ENCODE results near the gene TTI1. TPM values are rescaled to one million over a fixed set of nuclear protein-coding genes. Genes with fewer than 3 reads are reported as not detected.
A peak's percentile ranks its signal among the peaks of the same experiment; 100 is the strongest.

TTI1 gene
- total and polyA plus RNA-seq, 2 of the 13 experiments (the other 11 are each of a cell fraction or from before 2014, with no cell fraction given), result 22.9 to 39.8 TPM

DNA sequence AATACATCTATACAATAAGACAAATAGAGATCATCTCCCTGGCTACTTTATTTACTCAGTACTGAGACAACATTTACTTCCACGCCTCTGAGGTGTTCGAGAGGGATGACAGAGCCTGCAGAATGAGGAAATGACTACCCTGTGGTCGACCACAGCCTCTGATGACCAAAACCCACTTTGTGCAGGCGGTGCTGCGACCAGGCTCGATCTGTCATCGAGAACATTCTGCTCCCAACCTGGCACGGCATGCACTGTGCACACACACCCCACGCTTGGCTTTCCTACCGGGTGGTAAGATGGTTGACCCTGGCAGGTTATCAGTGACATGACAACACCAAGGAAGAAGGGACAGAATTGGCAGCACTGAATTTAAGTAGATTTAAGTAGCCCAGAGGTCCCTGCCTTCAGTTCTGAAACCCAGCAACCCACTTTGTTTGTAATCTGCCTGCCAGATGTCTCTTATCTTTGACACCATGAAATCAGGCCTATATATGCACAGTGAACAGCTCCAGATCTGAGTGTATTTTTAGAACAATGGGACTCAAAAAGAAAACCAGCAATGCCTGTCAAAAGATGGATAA lies 42.6 kb downstream of the TTI1 start (continued):
- TF ChIP-seq, protein P1, sequence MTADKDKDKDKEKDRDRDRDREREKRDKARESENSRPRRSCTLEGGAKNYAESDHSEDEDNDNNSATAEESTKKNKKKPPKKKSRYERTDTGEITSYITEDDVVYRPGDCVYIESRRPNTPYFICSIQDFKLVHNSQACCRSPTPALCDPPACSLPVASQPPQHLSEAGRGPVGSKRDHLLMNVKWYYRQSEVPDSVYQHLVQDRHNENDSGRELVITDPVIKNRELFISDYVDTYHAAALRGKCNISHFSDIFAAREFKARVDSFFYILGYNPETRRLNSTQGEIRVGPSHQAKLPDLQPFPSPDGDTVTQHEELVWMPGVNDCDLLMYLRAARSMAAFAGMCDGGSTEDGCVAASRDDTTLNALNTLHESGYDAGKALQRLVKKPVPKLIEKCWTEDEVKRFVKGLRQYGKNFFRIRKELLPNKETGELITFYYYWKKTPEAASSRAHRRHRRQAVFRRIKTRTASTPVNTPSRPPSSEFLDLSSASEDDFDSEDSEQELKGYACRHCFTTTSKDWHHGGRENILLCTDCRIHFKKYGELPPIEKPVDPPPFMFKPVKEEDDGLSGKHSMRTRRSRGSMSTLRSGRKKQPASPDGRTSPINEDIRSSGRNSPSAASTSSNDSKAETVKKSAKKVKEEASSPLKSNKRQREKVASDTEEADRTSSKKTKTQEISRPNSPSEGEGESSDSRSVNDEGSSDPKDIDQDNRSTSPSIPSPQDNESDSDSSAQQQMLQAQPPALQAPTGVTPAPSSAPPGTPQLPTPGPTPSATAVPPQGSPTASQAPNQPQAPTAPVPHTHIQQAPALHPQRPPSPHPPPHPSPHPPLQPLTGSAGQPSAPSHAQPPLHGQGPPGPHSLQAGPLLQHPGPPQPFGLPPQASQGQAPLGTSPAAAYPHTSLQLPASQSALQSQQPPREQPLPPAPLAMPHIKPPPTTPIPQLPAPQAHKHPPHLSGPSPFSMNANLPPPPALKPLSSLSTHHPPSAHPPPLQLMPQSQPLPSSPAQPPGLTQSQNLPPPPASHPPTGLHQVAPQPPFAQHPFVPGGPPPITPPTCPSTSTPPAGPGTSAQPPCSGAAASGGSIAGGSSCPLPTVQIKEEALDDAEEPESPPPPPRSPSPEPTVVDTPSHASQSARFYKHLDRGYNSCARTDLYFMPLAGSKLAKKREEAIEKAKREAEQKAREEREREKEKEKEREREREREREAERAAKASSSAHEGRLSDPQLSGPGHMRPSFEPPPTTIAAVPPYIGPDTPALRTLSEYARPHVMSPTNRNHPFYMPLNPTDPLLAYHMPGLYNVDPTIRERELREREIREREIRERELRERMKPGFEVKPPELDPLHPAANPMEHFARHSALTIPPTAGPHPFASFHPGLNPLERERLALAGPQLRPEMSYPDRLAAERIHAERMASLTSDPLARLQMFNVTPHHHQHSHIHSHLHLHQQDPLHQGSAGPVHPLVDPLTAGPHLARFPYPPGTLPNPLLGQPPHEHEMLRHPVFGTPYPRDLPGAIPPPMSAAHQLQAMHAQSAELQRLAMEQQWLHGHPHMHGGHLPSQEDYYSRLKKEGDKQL (CRISPR knock-in tag; IDR thresholded peaks at IDR 0.05; ENCODE audit: low read depth), result peak; percentile 42; the same call in 1 of the 2 replicates
- TF ChIP-seq, protein P2, sequence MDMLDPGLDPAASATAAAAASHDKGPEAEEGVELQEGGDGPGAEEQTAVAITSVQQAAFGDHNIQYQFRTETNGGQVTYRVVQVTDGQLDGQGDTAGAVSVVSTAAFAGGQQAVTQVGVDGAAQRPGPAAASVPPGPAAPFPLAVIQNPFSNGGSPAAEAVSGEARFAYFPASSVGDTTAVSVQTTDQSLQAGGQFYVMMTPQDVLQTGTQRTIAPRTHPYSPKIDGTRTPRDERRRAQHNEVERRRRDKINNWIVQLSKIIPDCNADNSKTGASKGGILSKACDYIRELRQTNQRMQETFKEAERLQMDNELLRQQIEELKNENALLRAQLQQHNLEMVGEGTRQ (IDR thresholded peaks at IDR 0.05; ENCODE audit: low read depth, low read length), result peak; percentile 15; the same call in 1 of the 2 replicates
- TF ChIP-seq, protein P2 (CRISPR knock-in tag; IDR thresholded peaks at IDR 0.05; ENCODE audit: borderline replicate concordance), result no peak
- TF ChIP-seq TBX3 (IDR thresholded peaks at IDR 0.05; ENCODE audit: borderline replicate concordance) (peak; percentile 75; the same call in 1 of the 2 replicates), ELF3 (CRISPR knock-in tag; IDR thresholded peaks at IDR 0.05) (peak; percentile 31; the same call in 1 of the 2 replicates), ZNF850 (CRISPR knock-in tag; conservative IDR thresholded peaks at IDR 0.05) (no peak), BCL6 (CRISPR knock-in tag; IDR thresholded peaks at IDR 0.05) (0 out of 2 replicates have a peak, but pooled peaks have one; percentile 9), ZNF768 (CRISPR knock-in tag; IDR thresholded peaks at IDR 0.05) (peak; percentile 21; the same call in 1 of the 2 replicates), FOSL2 (CRISPR knock-in tag; IDR thresholded peaks at IDR 0.05) (0 out of 2 replicates have a peak, but pooled peaks have one; percentile 23), EP300 (IDR thresholded peaks at IDR 0.05; ENCODE audit: low read depth in 2 of 2, low read length in 2 of 2) (0 out of 4 replicates have a peak, but pooled peaks of 1 of the 2 experiments have one; percentile 21), EP300 (CRISPR knock-in tag; IDR thresholded peaks at IDR 0.05; ENCODE audit: borderline replicate concordance) (no peak)
- TF ChIP-seq, protein P3, sequence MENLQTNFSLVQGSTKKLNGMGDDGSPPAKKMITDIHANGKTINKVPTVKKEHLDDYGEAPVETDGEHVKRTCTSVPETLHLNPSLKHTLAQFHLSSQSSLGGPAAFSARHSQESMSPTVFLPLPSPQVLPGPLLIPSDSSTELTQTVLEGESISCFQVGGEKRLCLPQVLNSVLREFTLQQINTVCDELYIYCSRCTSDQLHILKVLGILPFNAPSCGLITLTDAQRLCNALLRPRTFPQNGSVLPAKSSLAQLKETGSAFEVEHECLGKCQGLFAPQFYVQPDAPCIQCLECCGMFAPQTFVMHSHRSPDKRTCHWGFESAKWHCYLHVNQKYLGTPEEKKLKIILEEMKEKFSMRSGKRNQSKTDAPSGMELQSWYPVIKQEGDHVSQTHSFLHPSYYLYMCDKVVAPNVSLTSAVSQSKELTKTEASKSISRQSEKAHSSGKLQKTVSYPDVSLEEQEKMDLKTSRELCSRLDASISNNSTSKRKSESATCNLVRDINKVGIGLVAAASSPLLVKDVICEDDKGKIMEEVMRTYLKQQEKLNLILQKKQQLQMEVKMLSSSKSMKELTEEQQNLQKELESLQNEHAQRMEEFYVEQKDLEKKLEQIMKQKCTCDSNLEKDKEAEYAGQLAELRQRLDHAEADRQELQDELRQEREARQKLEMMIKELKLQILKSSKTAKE (CRISPR knock-in tag; IDR thresholded peaks at IDR 0.05; ENCODE audit: borderline replicate concordance), result peak; percentile 30; the same call in 1 of the 2 replicates
- TF ChIP-seq, protein P4, sequence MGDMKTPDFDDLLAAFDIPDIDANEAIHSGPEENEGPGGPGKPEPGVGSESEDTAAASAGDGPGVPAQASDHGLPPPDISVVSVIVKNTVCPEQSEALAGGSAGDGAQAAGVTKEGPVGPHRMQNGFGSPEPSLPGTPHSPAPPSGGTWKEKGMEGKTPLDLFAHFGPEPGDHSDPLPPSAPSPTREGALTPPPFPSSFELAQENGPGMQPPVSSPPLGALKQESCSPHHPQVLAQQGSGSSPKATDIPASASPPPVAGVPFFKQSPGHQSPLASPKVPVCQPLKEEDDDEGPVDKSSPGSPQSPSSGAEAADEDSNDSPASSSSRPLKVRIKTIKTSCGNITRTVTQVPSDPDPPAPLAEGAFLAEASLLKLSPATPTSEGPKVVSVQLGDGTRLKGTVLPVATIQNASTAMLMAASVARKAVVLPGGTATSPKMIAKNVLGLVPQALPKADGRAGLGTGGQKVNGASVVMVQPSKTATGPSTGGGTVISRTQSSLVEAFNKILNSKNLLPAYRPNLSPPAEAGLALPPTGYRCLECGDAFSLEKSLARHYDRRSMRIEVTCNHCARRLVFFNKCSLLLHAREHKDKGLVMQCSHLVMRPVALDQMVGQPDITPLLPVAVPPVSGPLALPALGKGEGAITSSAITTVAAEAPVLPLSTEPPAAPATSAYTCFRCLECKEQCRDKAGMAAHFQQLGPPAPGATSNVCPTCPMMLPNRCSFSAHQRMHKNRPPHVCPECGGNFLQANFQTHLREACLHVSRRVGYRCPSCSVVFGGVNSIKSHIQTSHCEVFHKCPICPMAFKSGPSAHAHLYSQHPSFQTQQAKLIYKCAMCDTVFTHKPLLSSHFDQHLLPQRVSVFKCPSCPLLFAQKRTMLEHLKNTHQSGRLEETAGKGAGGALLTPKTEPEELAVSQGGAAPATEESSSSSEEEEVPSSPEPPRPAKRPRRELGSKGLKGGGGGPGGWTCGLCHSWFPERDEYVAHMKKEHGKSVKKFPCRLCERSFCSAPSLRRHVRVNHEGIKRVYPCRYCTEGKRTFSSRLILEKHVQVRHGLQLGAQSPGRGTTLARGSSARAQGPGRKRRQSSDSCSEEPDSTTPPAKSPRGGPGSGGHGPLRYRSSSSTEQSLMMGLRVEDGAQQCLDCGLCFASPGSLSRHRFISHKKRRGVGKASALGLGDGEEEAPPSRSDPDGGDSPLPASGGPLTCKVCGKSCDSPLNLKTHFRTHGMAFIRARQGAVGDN (CRISPR knock-in tag; IDR thresholded peaks at IDR 0.05), result peak; percentile 18; the same call in 1 of the 2 replicates

Measured in HepG2 (cell line).